Hindlimb muscle (tissue), 1 donor: ENCODE measurements around the gene PRR12. TPM values are rescaled to one million over a fixed set of nuclear protein-coding genes. Genes with fewer than 3 reads are reported as not detected.

ENCODE experiments used
- DNase-seq: peaks from one replicate; pipeline ENCODE4 v3.0.0-alpha.2; 2013
- polyA plus RNA-seq: library from polyadenylated mRNA; unstranded; fragments of 120-200 nt; gene quantifications from one replicate; pipeline ENCODE4 v1.2.1, GENCODE V29; 2013; ENCODE audit not compliant: insufficient read length

Gene PRR12
- polyA plus RNA-seq, 1 donor = 23.3 TPM

GRCh38 chr19:49566302-49566701 is 24.7 kb upstream of the PRR12 start:
- no peak for DNase-seq

- no peak for DNase-seq
Measured at GRCh38 chr19:49567861-49568441, 23.0 kb upstream of the PRR12 start.

- DNase-seq = peak; percentile 81
Measured at GRCh38 chr19:49570138-49570856, 20.7 kb upstream of the PRR12 start.

GRCh38 chr19:49570997-49571676 is 19.8 kb upstream of the PRR12 start:
- DNase-seq = no peak

GRCh38 chr19:49573009-49573408 is 18.0 kb upstream of the PRR12 start:
- no peak for DNase-seq

GRCh38 chr19:49573425-49573824 is 17.6 kb upstream of the PRR12 start:
- DNase-seq = no peak

- no peak for DNase-seq
Measured at GRCh38 chr19:49574206-49574755, 16.7 kb upstream of the PRR12 start.

- DNase-seq = no peak
Measured at GRCh38 chr19:49579193-49579592, 11.8 kb upstream of the PRR12 start.

GRCh38 chr19:49579947-49580263 is 11.1 kb upstream of the PRR12 start:
- DNase-seq = no peak

GRCh38 chr19:49580264-49581006 is 10.5 kb upstream of the PRR12 start, which contains the start of gene NOSIP:
Gene NOSIP (minus strand): TSS chr19:49580556. CDS start chr19:49560691, 19,865 bp downstream.
- peak; percentile 97 for DNase-seq

- no peak for DNase-seq
Measured at GRCh38 chr19:49581007-49581508, 9.9 kb upstream of the PRR12 start, which contains the start of gene PRRG2. Gene PRRG2 (plus strand): TSS chr19:49581316. CDS start chr19:49583220, 1,904 bp downstream.

- no peak for DNase-seq
Measured at GRCh38 chr19:49583239-49583638, 7.7 kb upstream of the PRR12 start.

- no peak for DNase-seq
Measured at GRCh38 chr19:49585023-49585422, 6.0 kb upstream of the PRR12 start.

GRCh38 chr19:49587227-49587626 is 3.8 kb upstream of the PRR12 start:
- DNase-seq = no peak

- DNase-seq = no peak
Measured at GRCh38 chr19:49588365-49589122, 2.4 kb upstream of the PRR12 start.

GRCh38 chr19:49589502-49589905 is 1.5 kb upstream of the PRR12 start:
- DNase-seq = no peak

- DNase-seq = peak; percentile 89
Measured at GRCh38 chr19:49590071-49590970, 661 bp upstream of the PRR12 start.

GRCh38 chr19:49591731-49592485 is 926 bp downstream of the PRR12 start:
- DNase-seq = peak; percentile 55

- no peak for DNase-seq
Measured at GRCh38 chr19:49592486-49593232, 1.7 kb downstream of the PRR12 start.
